Measurements from ENCODE around the gene CLTA.

The CLTA gene

DNA sequence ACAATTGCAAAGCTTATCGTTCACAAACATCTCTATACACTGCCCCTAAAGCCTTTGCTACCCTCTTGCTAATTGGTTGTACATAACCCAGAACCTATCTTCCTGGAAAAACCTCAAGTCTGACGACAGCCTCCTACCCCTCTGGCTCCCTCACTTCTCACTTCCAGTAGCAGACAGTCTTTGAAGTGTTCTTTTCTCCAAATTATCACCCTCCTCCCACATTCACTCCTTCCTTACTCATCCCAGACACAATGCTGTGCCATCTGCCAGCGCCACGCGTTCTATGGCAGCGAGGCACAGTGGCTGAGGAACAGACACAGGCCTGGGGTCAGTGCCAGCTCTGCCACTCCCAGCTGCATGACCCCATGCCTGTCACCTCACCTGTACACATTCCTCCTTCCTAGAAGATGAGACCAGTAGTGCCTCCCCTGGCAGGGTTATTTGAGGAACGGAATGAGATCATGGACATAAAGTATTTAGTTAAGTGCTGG lies 27.7 kb downstream of the CLTA start (continued):
- TF ChIP-seq ZNF404 (tag by site-specific recombination; IDR thresholded peaks at IDR 0.05) (no peak), SCRT2 (tag by site-specific recombination; IDR thresholded peaks at IDR 0.05) (no peak), ZSCAN30 (tag by site-specific recombination; IDR thresholded peaks at IDR 0.05) (no peak), ZFP41 (tag by site-specific recombination; IDR thresholded peaks at IDR 0.05; ENCODE audit: borderline replicate concordance) (no peak), MEIS1 (CRISPR knock-in tag; IDR thresholded peaks at IDR 0.05; ENCODE audit: borderline replicate concordance) (no peak)

DNA sequence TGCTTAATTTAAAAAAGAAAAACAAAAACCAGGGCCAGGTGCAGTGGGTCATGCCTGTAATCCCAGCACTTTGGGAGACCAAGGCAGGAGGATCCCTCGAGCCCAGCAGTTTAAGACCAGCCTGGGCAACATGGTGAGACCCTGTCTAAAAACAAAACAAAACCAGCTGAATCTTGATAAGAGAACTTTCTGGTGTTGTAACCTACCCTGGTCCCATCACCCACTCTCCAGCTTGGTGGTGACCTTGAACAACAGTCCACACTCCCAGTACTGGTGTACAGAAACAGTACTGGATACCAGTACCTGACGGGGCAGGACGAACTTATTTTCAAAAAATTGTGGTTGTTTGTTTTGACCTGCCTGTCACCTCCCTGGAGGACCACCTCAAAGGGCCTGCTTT lies 30.9 kb downstream of the CLTA start:
- Histone ChIP-seq H3K27ac (ENCODE audit: extremely low read depth, low read depth, low read length) (no peak overlapping the region), H3K4me3 (ENCODE audit: low read depth, low read length) (no peak overlapping the region), H3K9me3 (ENCODE audit: control insufficient read depth, insufficient read depth, low read depth, low read length) (no peaks in the 10 kb centered on the region), H3K4me1 (ENCODE audit: control insufficient read depth, insufficient read depth, low read length) (no peaks in the 10 kb centered on the region), H3K36me3 (ENCODE audit: control insufficient read depth in 2 of 2, insufficient read depth in 1 of 2, low read length in 2 of 2) (peaks cover 28 to 91% of the 10 kb centered on the region in 2 experiments)
- TF ChIP-seq, protein P1, sequence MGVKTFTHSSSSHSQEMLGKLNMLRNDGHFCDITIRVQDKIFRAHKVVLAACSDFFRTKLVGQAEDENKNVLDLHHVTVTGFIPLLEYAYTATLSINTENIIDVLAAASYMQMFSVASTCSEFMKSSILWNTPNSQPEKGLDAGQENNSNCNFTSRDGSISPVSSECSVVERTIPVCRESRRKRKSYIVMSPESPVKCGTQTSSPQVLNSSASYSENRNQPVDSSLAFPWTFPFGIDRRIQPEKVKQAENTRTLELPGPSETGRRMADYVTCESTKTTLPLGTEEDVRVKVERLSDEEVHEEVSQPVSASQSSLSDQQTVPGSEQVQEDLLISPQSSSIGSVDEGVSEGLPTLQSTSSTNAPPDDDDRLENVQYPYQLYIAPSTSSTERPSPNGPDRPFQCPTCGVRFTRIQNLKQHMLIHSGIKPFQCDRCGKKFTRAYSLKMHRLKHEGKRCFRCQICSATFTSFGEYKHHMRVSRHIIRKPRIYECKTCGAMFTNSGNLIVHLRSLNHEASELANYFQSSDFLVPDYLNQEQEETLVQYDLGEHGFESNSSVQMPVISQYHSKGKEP (tag by site-specific recombination; IDR thresholded peaks at IDR 0.05) = no peak
- no peak for TF ChIP-seq ZNF571 (tag by site-specific recombination; IDR thresholded peaks at IDR 0.05)
- no peak for TF ChIP-seq ZNF664 (tag by site-specific recombination; IDR thresholded peaks at IDR 0.05)
- no peak for TF ChIP-seq BCL11A (tag by site-specific recombination; IDR thresholded peaks at IDR 0.05; ENCODE audit: low read depth)
- TF ChIP-seq HOXA7 (CRISPR knock-in tag; IDR thresholded peaks at IDR 0.05; ENCODE audit: borderline replicate concordance) = no peak
- no peak for TF ChIP-seq ZNF350 (tag by site-specific recombination; IDR thresholded peaks at IDR 0.05)
- TF ChIP-seq ZNF544 (tag by site-specific recombination; IDR thresholded peaks at IDR 0.05) = no peak
- TF ChIP-seq ZNF629 (tag by site-specific recombination; IDR thresholded peaks at IDR 0.05) = no peak
- TF ChIP-seq, protein P2, sequence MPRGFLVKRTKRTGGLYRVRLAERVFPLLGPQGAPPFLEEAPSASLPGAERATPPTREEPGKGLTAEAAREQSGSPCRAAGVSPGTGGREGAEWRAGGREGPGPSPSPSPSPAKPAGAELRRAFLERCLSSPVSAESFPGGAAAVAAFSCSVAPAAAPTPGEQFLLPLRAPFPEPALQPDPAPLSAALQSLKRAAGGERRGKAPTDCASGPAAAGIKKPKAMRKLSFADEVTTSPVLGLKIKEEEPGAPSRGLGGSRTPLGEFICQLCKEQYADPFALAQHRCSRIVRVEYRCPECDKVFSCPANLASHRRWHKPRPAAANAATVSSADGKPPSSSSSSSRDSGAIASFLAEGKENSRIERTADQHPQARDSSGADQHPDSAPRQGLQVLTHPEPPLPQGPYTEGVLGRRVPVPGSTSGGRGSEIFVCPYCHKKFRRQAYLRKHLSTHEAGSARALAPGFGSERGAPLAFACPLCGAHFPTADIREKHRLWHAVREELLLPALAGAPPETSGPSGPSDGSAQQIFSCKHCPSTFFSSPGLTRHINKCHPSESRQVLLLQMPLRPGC (tag by site-specific recombination; IDR thresholded peaks at IDR 0.05) = no peak
- TF ChIP-seq, protein P3, sequence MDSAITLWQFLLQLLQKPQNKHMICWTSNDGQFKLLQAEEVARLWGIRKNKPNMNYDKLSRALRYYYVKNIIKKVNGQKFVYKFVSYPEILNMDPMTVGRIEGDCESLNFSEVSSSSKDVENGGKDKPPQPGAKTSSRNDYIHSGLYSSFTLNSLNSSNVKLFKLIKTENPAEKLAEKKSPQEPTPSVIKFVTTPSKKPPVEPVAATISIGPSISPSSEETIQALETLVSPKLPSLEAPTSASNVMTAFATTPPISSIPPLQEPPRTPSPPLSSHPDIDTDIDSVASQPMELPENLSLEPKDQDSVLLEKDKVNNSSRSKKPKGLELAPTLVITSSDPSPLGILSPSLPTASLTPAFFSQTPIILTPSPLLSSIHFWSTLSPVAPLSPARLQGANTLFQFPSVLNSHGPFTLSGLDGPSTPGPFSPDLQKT (IDR thresholded peaks at IDR 0.05; ENCODE audit: borderline replicate concordance, low read depth, low read length) = no peak
- TF ChIP-seq, protein P4, sequence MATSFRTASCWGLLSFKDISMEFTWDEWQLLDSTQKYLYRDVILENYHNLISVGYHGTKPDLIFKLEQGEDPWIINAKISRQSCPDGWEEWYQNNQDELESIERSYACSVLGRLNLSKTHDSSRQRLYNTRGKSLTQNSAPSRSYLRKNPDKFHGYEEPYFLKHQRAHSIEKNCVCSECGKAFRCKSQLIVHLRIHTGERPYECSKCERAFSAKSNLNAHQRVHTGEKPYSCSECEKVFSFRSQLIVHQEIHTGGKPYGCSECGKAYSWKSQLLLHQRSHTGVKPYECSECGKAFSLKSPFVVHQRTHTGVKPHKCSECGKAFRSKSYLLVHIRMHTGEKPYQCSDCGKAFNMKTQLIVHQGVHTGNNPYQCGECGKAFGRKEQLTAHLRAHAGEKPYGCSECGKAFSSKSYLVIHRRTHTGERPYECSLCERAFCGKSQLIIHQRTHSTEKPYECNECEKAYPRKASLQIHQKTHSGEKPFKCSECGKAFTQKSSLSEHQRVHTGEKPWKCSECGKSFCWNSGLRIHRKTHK (tag by site-specific recombination; IDR thresholded peaks at IDR 0.05) = no peak
- no peak for TF ChIP-seq ZNF354C (tag by site-specific recombination; IDR thresholded peaks at IDR 0.05; ENCODE audit: borderline replicate concordance, low read depth)
- TF ChIP-seq ZBTB20 (tag by site-specific recombination; IDR thresholded peaks at IDR 0.05) = no peak
- TF ChIP-seq, protein P5, sequence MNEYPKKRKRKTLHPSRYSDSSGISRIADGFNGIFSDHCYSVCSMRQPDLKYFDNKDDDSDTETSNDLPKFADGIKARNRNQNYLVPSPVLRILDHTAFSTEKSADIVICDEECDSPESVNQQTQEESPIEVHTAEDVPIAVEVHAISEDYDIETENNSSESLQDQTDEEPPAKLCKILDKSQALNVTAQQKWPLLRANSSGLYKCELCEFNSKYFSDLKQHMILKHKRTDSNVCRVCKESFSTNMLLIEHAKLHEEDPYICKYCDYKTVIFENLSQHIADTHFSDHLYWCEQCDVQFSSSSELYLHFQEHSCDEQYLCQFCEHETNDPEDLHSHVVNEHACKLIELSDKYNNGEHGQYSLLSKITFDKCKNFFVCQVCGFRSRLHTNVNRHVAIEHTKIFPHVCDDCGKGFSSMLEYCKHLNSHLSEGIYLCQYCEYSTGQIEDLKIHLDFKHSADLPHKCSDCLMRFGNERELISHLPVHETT (tag by site-specific recombination; IDR thresholded peaks at IDR 0.05) = no peak
- ChIA-PET POLR2A (no interaction called here), CTCF (interaction anchor here (0.8 to 0.9 kb wide), 2 partner anchors 26 to 107 kb away, joined by 4 to 7 read pairs; no protein-coding TSS in a partner anchor)
